HG03097 (cell line): ENCODE results near the gene NAT16.
"Not testable (repeated sequence)": the region's sequence is repeated elsewhere in the genome, so short reads cannot be mapped to it uniquely, and the experiment has no call there.

Experiments
- ATAC-seq: cut with Tn5 transposase; IDR thresholded peaks from one replicate; pipeline ENCODE4 v1.9.1; 2021; ENCODE audit not compliant: unreplicated experiment, low FRiP score

Gene NAT16

GRCh38 chr7:101203740-101204738 is 23.9 kb upstream of the NAT16 start:
- ATAC-seq = not testable (repeated sequence)

GRCh38 chr7:101202603-101202918 is 22.5 kb upstream of the NAT16 start:
- ATAC-seq = no peak

GRCh38 chr7:101201695-101202602 is 21.9 kb upstream of the NAT16 start:
- no peak for ATAC-seq

GRCh38 chr7:101200862-101201599 is 20.9 kb upstream of the NAT16 start, which contains the start of gene MOGAT3:
TSS of gene MOGAT3 (minus strand) at chr7:101201036. CDS start at chr7:101200854, 182 bp downstream.
- no peak for ATAC-seq

- ATAC-seq = no peak
These were observed 20.4 kb upstream of the NAT16 start for GRCh38 chr7:101200504-101200861.

DNA sequence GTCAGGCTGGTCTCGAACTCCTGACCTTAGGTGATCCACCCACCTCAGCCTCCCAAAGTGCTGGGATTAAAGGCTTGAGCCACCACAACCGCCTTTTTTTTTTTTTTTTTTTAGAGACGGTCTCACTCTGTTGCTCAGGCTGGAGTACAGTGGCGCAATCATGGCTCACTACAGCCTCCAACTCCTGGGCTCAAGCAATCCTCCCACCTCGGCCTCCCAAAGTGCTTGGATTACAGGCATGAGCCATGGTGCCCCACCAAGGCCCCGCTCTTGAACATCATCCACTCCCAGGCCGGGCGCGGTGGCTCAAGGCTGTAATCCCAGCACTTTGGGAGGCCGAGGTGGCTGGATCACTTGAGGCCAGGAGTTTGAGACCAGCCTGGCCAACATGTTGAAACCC is 19.4 kb upstream of the NAT16 start:
- not testable (repeated sequence) for ATAC-seq

DNA sequence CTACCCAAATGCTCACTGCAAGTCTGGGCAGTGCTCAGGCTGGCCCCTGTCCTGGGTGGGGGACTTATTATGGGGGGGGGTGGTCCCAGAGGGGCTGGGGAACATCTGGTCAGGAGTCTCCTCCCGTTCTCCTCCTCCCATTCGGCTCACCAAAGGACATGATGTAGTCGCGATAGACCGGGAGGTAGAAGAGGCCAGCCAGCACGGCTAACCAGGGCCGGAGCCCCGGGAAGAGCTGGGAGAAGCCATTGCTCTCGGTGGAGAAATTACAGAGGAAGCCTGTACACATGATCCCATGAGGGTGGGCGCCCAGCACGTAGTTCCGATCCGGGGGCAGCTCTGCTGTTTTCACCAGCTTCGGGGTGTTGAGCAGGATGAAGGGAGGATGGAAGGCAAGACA is 18.4 kb upstream of the NAT16 start:
- ATAC-seq = no peak

DNA sequence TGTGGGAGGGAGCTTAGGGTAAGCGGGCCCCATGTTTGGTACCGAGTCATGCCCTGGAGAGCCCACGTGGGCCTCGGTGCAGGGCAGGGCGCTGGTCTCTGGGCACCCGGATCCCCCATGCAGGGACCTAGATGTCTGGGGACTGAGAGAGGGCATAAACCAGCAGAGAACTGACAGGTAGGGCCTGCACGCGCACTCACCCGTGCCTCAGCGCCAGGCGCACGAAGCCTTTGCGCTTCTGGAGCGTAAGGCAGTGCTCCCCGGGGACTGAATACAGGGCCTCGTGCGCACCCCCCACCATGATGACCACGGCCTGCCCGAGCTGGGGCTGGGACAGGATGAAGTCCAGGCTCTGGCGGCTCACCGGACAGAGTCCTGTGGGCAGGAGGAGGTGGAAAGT is 17.9 kb upstream of the NAT16 start:
- no peak for ATAC-seq

DNA sequence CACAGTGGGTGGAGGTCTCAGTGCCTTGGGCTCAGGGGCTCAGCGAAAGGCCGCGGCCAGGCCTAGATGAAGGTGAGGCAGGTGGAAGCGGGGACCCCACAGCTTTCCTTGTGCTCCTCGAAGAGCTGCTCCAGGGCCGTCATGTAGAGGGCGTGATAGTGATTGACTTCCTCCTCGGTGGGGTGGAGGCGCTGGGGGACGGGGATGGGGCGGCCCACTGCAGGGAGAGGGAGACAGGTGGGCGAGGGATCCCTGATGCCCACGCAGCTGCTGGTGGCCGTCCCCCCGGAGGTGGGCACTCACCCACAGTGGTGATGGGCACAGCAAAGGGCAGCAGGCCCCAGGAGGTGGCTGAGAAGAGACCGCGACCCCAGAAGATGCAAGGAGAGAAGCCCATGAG is 15.8 kb upstream of the NAT16 start:
- no peak for ATAC-seq

DNA sequence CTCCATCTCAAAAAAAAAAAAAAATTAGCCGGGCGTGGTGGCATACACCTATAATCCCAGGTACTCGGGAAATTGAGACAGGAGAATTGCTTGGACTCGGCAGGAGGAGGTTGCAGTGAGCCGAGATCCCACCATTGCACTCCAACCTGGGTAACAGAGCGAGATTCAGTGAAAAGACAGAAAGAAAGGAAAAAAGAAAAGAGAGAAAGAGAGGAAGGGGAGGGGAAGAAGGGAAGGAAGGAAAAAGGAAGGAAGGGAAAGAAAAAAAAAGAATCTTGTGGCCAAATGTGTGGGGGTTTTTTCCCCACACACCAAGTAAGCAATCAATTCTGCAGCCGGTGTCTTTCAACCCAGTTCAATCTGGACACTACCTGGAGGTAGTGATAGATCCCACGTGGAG is 9.0 kb upstream of the NAT16 start:
- no peak for ATAC-seq

- ATAC-seq = no peak
These were observed 6.8 kb upstream of the NAT16 start for GRCh38 chr7:101186844-101187428.

- ATAC-seq = no peak
These were observed 6.1 kb upstream of the NAT16 start for GRCh38 chr7:101186194-101186593.

DNA sequence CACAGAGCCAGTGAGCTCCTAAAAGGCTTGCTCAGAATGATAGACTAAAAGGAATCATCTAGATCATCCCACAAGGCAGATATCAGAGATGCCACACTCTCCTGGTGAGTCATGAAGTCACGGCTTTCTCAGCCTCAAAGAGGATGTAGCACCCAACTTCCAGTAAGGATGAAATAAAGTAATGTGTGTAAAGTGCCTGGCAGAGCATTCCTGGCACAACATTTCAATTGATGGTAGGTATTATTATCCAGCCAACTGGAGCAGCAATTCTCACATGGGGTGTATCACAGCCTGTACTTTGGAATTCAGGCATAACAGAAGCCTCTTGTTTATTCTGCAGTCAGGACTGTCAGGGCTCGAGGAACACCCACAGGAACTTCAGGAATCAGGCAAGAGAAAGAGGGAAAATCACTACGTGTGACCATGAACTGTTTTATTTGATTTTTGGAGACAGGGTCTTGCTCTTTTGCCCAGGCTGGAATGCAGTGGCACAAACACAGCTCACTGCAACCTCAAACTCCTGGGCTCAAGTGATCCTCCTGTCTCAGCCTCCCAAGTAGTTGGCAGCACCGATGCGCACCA is 5.3 kb upstream of the NAT16 start:
- ATAC-seq = no peak

- no peak for ATAC-seq
These were observed 380 bp downstream of the NAT16 start for GRCh38 chr7:101179713-101180112.

DNA sequence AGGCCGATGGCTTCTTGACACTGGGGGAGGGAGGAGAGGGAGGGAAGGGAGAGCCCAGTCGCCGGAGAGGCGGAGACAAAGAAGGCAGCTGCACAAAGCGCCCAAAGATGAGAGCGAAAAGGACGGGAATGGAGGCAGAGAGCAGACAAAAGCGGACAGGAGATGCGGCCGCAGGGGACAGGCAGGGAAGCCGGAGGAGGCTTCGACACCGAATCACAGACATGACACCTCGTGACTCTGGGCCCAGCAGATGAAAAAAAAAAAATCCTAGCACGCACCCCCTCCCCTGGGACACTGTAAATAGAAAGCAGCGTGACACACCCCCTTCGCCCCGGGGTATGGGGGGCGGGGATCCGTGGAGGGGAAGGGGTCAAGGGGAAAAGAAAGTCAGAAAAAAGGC is 976 bp downstream of the NAT16 start:
- no peak for ATAC-seq

GRCh38 chr7:101177644-101178043 is 2.4 kb downstream of the NAT16 start:
- ATAC-seq = no peak

GRCh38 chr7:101175664-101176063 is 4.4 kb downstream of the NAT16 start:
- ATAC-seq = no peak

- no peak for ATAC-seq
These were observed 5.7 kb downstream of the NAT16 start for GRCh38 chr7:101174322-101174854.

GRCh38 chr7:101173752-101174244 is 6.3 kb downstream of the NAT16 start:
- ATAC-seq = no peak
